Cardiac septum (tissue), 1 donor: ENCODE data around the gene PDK1. TPM values are rescaled to one million over a fixed set of nuclear protein-coding genes. Genes with fewer than 3 reads are reported as not detected.
"Not testable (repeated sequence)": the region's sequence is repeated elsewhere in the genome, so short reads cannot be mapped to it uniquely, and the experiment has no call there.

Experiments used
- DNase-seq: peaks from one replicate; pipeline ENCODE4 v3.0.0-alpha.2; 2020; ENCODE audit warnings: low spot score
- intact Hi-C: fragments of 100-400 bp; cut with DNase I; formaldehyde crosslinking; loops from one replicate; pipeline ENCODE4 v1.14.0; 2022
- long read RNA-seq: library from polyadenylated mRNA; unstranded; transcript quantifications from one replicate; pipeline ENCODE4 v2.0.0, GENCODE V29; 2021
- total RNA-seq: library from RNA; stranded (reverse); fragmentation: NEBNext Ultra II Directional; extraction: Animal tissue kit (Norgen Biotek cat#: 25700); gene quantifications from one replicate; pipeline ENCODE4 v1.2.1, GENCODE V29; 2021
- donor health status: DM: no; HTN: no; CAD: no.

The PDK1 gene
- total RNA-seq, result 46.2 TPM
- long read RNA-seq, full-length matches to known transcripts, result 22 of 32 reads
- long read RNA-seq, partial matches to known transcripts, result 2 of 32 reads
- long read RNA-seq, other reads (novel, unspliced or antisense), result 8 of 32 reads

GRCh38 chr2:172555522-172556283 lies at the start of gene PDK1:
Gene PDK1 (plus strand): TSS chr2:172556090. CDS start chr2:172556151, 61 bp downstream.
- intact Hi-C loops, result no loop called here
- peak; percentile 97 for DNase-seq

- intact Hi-C loops, result no loop called here
- DNase-seq, result no peak
Measured at GRCh38 chr2:172507199-172507598, 48.7 kb upstream of the PDK1 start.

GRCh38 chr2:172510088-172510487 lies 45.8 kb upstream of the PDK1 start:
- no peak for DNase-seq
- intact Hi-C loops, result no loop called here

GRCh38 chr2:172510548-172510947 lies 45.3 kb upstream of the PDK1 start:
- intact Hi-C loops, result no loop called here
- no peak for DNase-seq

- no peak for DNase-seq
- intact Hi-C loops, result no loop called here
Measured at GRCh38 chr2:172512810-172513523, 42.9 kb upstream of the PDK1 start.

- intact Hi-C loops, result no loop called here
Measured at GRCh38 chr2:172513524-172513900, 42.4 kb upstream of the PDK1 start.

GRCh38 chr2:172513935-172514586 lies 41.8 kb upstream of the PDK1 start:
- DNase-seq, result peak; percentile 78
- intact Hi-C loops, result no loop called here

More at GRCh38 chr2:172513524-172513900, 42.4 kb upstream of the PDK1 start:
- no peak for DNase-seq

- DNase-seq, result no peak
- intact Hi-C loops, result no loop called here
Measured at GRCh38 chr2:172516299-172516698, 39.6 kb upstream of the PDK1 start.

GRCh38 chr2:172518995-172519394 lies 36.9 kb upstream of the PDK1 start:
- intact Hi-C loops, result no loop called here
- no peak for DNase-seq

GRCh38 chr2:172525601-172526000 lies 30.3 kb upstream of the PDK1 start:
- intact Hi-C loops, result no loop called here
- no peak for DNase-seq

- intact Hi-C loops, result no loop called here
- DNase-seq, result no peak
Measured at GRCh38 chr2:172531309-172531708, 24.6 kb upstream of the PDK1 start.

GRCh38 chr2:172532461-172532860 lies 23.4 kb upstream of the PDK1 start:
- intact Hi-C loops, DNase-seq: not testable (repeated sequence)

GRCh38 chr2:172533687-172534086 lies 22.2 kb upstream of the PDK1 start:
- intact Hi-C loops, result no loop called here
- no peak for DNase-seq

- no peak for DNase-seq
- intact Hi-C loops, result no loop called here
Measured at GRCh38 chr2:172535119-172535518, 20.8 kb upstream of the PDK1 start.

GRCh38 chr2:172537851-172538250 lies 18.0 kb upstream of the PDK1 start:
- DNase-seq, intact Hi-C loops: not testable (repeated sequence)

- intact Hi-C loops, result no loop called here
- DNase-seq, result no peak
Measured at GRCh38 chr2:172539767-172540166, 16.1 kb upstream of the PDK1 start.

- intact Hi-C loops, result no loop called here
- DNase-seq, result no peak
Measured at GRCh38 chr2:172540421-172540820, 15.5 kb upstream of the PDK1 start.

- no peak for DNase-seq
- intact Hi-C loops, result no loop called here
Measured at GRCh38 chr2:172545408-172546075, 10.3 kb upstream of the PDK1 start.

- intact Hi-C loops, result no loop called here
- DNase-seq, result no peak
Measured at GRCh38 chr2:172549131-172549530, 6.8 kb upstream of the PDK1 start.

GRCh38 chr2:172549802-172550201 lies 6.1 kb upstream of the PDK1 start:
- intact Hi-C loops, DNase-seq: not testable (repeated sequence)
